WTC11 (cell line): ENCODE data around the gene N4BP2L1.

Source experiments
- CREB1 ChIP-seq: sonication (generic); formaldehyde crosslinking; IDR thresholded peaks from 2 replicates; pipeline ENCODE4 v1.8.0; 2023; ENCODE audit warnings: mild to moderate bottlenecking, missing genetic modification reagents
- ELF4 ChIP-seq: sonication (generic); formaldehyde crosslinking; IDR thresholded peaks from 2 replicates; pipeline ENCODE4 v1.8.1; 2022; ENCODE audit warnings: low read depth, mild to moderate bottlenecking, moderate library complexity, missing genetic modification reagents
- TF ChIP-seq, protein P1 (sequence below): sonication (generic); formaldehyde crosslinking; IDR thresholded peaks from 2 replicates; pipeline ENCODE4 v1.8.1; 2023; ENCODE audit warnings: mild to moderate bottlenecking, missing genetic modification reagents, borderline replicate concordance
- TF ChIP-seq, protein P2 (sequence below): fragments of 250-450 bp; sonication (Bioruptor Pico); IDR thresholded peaks from 2 replicates; pipeline ENCODE4 v1.9.0; 2021; ENCODE audit warnings: mild to moderate bottlenecking
- TF ChIP-seq, protein P3 (sequence below): fragments of 250-450 bp; sonication (Bioruptor Pico); IDR thresholded peaks from 2 replicates; pipeline ENCODE4 v1.9.0; 2021; ENCODE audit warnings: moderate library complexity, mild to moderate bottlenecking, inconsistent platforms, borderline replicate concordance
- TF ChIP-seq, protein P4 (sequence below): fragments of 200-600 bp; IDR thresholded peaks from 2 replicates; pipeline ENCODE4 v1.8.0; 2022; ENCODE audit warnings: antibody characterized with exemption

DNA sequence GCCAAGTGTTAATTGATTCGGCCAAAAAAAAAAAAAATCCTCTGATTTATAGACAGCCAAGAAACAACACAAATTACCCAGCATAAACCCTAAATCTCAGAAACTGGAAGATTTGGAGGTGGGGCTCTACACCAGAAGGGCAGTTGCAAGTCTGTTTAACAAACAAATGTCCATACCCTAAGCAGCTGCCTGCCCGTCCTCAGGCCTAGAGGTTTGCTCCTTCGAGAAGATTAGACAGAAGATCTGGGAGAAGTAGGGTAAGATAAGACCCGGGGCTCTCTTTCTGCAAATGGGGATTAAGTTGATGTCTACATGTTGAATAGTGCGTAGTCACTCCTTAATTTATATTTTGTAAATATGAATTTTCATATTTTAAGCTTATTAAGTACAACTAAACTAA, 3.4 kb upstream of the N4BP2L1 start:
- TF ChIP-seq CREB1 (CRISPR knock-in tag) (no peak), ELF4 (no peak)
- TF ChIP-seq, protein P1, sequence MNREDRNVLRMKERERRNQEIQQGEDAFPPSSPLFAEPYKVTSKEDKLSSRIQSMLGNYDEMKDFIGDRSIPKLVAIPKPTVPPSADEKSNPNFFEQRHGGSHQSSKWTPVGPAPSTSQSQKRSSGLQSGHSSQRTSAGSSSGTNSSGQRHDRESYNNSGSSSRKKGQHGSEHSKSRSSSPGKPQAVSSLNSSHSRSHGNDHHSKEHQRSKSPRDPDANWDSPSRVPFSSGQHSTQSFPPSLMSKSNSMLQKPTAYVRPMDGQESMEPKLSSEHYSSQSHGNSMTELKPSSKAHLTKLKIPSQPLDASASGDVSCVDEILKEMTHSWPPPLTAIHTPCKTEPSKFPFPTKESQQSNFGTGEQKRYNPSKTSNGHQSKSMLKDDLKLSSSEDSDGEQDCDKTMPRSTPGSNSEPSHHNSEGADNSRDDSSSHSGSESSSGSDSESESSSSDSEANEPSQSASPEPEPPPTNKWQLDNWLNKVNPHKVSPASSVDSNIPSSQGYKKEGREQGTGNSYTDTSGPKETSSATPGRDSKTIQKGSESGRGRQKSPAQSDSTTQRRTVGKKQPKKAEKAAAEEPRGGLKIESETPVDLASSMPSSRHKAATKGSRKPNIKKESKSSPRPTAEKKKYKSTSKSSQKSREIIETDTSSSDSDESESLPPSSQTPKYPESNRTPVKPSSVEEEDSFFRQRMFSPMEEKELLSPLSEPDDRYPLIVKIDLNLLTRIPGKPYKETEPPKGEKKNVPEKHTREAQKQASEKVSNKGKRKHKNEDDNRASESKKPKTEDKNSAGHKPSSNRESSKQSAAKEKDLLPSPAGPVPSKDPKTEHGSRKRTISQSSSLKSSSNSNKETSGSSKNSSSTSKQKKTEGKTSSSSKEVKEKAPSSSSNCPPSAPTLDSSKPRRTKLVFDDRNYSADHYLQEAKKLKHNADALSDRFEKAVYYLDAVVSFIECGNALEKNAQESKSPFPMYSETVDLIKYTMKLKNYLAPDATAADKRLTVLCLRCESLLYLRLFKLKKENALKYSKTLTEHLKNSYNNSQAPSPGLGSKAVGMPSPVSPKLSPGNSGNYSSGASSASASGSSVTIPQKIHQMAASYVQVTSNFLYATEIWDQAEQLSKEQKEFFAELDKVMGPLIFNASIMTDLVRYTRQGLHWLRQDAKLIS (CRISPR knock-in tag) = no peak
- TF ChIP-seq, protein P2, sequence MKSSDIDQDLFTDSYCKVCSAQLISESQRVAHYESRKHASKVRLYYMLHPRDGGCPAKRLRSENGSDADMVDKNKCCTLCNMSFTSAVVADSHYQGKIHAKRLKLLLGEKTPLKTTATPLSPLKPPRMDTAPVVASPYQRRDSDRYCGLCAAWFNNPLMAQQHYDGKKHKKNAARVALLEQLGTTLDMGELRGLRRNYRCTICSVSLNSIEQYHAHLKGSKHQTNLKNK (CRISPR knock-in tag) = no peak
- TF ChIP-seq, protein P3, sequence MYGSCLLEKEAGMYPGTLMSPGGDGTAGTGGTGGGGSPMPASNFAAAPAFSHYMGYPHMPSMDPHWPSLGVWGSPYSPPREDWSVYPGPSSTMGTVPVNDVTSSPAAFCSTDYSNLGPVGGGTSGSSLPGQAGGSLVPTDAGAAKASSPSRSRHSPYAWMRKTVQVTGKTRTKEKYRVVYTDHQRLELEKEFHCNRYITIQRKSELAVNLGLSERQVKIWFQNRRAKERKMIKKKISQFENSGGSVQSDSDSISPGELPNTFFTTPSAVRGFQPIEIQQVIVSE (CRISPR knock-in tag) = no peak
- TF ChIP-seq, protein P4, sequence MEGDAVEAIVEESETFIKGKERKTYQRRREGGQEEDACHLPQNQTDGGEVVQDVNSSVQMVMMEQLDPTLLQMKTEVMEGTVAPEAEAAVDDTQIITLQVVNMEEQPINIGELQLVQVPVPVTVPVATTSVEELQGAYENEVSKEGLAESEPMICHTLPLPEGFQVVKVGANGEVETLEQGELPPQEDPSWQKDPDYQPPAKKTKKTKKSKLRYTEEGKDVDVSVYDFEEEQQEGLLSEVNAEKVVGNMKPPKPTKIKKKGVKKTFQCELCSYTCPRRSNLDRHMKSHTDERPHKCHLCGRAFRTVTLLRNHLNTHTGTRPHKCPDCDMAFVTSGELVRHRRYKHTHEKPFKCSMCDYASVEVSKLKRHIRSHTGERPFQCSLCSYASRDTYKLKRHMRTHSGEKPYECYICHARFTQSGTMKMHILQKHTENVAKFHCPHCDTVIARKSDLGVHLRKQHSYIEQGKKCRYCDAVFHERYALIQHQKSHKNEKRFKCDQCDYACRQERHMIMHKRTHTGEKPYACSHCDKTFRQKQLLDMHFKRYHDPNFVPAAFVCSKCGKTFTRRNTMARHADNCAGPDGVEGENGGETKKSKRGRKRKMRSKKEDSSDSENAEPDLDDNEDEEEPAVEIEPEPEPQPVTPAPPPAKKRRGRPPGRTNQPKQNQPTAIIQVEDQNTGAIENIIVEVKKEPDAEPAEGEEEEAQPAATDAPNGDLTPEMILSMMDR = no peak
